H1 (cell line): ENCODE data around the gene HIBCH.

ENCODE experiments used
- BCL11A ChIP-seq, 2 experiments: IDR thresholded peaks; one replicate each; pipeline ENCODE4 v1.6.1; 2011; ENCODE audit warnings: low read depth in 2 of 2, low read length in 2 of 2, mild to moderate bottlenecking in 2 of 2
- CBX5 ChIP-seq: fragments of 300-800, 300-1000 bp; sonication (generic); IDR thresholded peaks from 2 replicates; pipeline ENCODE4 v1.7.1; 2016; ENCODE audit warnings: antibody characterized with exemption, low read length, low read depth
- EZH2 ChIP-seq: fragments of 200-600 bp; sonication (generic); IDR thresholded peaks from 2 replicates; pipeline ENCODE4 v1.7.1; 2012; ENCODE audit warnings: low read depth, mild to moderate bottlenecking, moderate library complexity, low read length, inconsistent platforms; ENCODE audit not compliant: severe bottlenecking
- MAFK ChIP-seq: IDR thresholded peaks from 2 replicates; pipeline ENCODE4 v1.6.1; 2012; ENCODE audit warnings: low read depth, mild to moderate bottlenecking, improper control_type of control experiment, low read length
- POLR2AphosphoS5 ChIP-seq: IDR thresholded peaks from 2 replicates; pipeline ENCODE4 v1.6.1; 2011; ENCODE audit warnings: low read depth, low read length
- SIN3A ChIP-seq, 2 experiments: IDR thresholded peaks in 1 of 2; conservative IDR thresholded peaks in 1 of 2; 2 replicates each; pipeline ENCODE4 v1.6.1; 2011 to 2012; ENCODE audit warnings: low read length in 2 of 2, improper control_type of control experiment in 1 of 2, low read depth in 1 of 2, mild to moderate bottlenecking in 1 of 2
- SP2 ChIP-seq: IDR thresholded peaks from 2 replicates; pipeline ENCODE4 v1.6.1; 2012; ENCODE audit warnings: mild to moderate bottlenecking, low read length, inconsistent platforms
- TAF1 ChIP-seq: IDR thresholded peaks from 2 replicates; pipeline ENCODE4 v1.6.1; 2011; ENCODE audit warnings: mild to moderate bottlenecking, low read depth, low read length
- TCF12 ChIP-seq: IDR thresholded peaks from 2 replicates; pipeline ENCODE4 v1.6.1; 2011; ENCODE audit warnings: low read depth, mild to moderate bottlenecking, low read length
- TF ChIP-seq, protein P1 (sequence below): IDR thresholded peaks from 2 replicates; pipeline ENCODE4 v1.6.1; 2012; ENCODE audit warnings: inconsistent platforms
- TF ChIP-seq, protein P2 (sequence below), 3 experiments: IDR thresholded peaks; 1 replicate in 2 of 3; 2 replicates in 1 of 3; pipeline versions ENCODE4 v1.5.1 to v1.6.1; 2011; ENCODE audit warnings: low read length in 3 of 3, mild to moderate bottlenecking in 3 of 3, inconsistent platforms in 2 of 3, low read depth in 1 of 3, moderate library complexity in 1 of 3; ENCODE audit not compliant: insufficient read depth in 1 of 3; ENCODE audit errors: control extremely low read depth in 1 of 3

DNA sequence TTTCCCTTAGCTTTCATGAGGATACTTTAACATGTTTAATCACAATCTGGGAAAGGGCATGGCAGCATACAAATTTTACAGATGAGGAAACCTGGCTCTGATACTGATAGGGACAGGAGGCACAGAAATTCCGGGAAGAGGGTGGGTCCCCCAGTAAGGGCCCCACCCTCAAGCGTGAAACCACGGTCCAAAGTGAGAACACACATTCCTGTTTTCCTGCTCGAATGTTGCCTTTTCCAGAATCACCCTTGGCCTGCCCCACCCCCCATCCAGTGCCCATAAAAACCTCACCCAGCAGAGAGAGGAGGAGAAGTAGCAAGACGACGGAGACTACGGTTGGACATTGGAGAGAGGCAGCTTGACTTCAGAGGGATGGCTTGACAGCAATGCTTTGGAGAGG lies 98.2 kb downstream of the HIBCH start:
- TF ChIP-seq, protein P1, sequence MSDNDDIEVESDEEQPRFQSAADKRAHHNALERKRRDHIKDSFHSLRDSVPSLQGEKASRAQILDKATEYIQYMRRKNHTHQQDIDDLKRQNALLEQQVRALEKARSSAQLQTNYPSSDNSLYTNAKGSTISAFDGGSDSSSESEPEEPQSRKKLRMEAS = no peak
- TF ChIP-seq, protein P2, sequence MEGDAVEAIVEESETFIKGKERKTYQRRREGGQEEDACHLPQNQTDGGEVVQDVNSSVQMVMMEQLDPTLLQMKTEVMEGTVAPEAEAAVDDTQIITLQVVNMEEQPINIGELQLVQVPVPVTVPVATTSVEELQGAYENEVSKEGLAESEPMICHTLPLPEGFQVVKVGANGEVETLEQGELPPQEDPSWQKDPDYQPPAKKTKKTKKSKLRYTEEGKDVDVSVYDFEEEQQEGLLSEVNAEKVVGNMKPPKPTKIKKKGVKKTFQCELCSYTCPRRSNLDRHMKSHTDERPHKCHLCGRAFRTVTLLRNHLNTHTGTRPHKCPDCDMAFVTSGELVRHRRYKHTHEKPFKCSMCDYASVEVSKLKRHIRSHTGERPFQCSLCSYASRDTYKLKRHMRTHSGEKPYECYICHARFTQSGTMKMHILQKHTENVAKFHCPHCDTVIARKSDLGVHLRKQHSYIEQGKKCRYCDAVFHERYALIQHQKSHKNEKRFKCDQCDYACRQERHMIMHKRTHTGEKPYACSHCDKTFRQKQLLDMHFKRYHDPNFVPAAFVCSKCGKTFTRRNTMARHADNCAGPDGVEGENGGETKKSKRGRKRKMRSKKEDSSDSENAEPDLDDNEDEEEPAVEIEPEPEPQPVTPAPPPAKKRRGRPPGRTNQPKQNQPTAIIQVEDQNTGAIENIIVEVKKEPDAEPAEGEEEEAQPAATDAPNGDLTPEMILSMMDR (IDR thresholded peaks at IDR 0.05; ENCODE audit: control extremely low read depth in 1 of 3, insufficient read depth in 1 of 3, low read depth in 1 of 3, low read length in 3 of 3) = no peak
- TF ChIP-seq TCF12 (no peak), TAF1 (no peak), SIN3A (conservative IDR thresholded peaks at IDR 0.05 in 1 of 2, IDR thresholded peaks at IDR 0.05 in 1 of 2; ENCODE audit: low read depth in 1 of 2, low read length in 2 of 2) (no peak), EZH2 (no peak), POLR2AphosphoS5 (no peak), SP2 (no peak), MAFK (no peak), CBX5 (no peak), BCL11A (IDR thresholded peaks at IDR 0.05; ENCODE audit: low read depth in 2 of 2, low read length in 2 of 2) (no peak)
